Endothelial cell of hepatic sinusoid (primary cell): ENCODE data around the gene RXFP1.

Experiments used
- in situ Hi-C: cut with HindIII; loops from 2 replicates; pipeline ENCODE4 v1.10.0; 2017; ENCODE audit warnings: low sequenced_read_pairs

Gene RXFP1

DNA sequence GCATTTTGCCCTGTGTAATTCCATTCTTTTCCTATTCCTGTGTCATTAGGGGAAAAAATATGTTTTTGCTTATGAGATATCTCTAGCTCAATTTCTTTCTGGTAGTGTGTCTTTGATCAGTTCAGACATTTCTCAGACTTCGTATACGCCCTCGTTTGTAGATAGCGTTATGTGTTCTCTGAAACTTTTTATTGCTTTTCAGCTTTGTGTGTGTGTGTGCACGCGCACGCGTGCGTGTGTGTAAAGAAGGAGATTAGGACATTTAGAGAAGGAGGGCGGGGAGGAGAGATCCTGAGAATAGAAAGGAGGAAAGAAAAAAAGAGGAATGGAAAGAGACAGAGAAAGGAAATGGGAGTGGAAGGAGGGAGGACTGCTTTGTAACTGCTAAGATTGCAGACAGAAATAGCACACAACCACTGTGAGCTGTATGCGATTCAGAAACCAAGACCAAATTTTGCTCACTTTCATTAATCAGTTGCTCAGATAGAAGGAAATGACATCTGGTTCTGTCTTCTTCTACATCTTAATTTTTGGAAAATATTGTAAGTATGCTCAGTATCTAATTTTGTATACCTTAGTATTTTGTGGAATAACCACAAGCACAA is at the start of gene RXFP1:
RXFP1 (plus strand) TSS at position 399 of the 605 bp plus-strand sequence; CDS start at position 494, 95 bp downstream.
- in situ Hi-C loops, result no loop called here

DNA sequence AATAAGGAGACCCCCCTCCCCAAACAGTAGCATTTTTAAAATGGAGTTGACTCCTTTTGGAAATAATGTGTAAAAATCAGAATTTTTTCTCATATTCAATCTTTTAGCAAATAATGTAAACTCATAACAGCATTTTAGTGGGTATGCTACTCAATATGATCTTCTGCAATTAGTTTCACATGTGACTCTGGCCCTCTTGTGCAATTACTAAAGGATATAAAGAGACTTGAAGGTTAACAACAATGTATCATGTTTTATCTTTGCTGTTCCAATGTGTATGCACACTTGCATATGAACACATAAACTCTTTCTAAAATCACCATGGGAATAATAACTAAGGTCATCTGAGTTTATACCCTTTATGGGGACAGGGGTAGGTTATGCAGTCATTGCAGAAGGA is 39.9 kb upstream of the RXFP1 start:
- in situ Hi-C loops, result no loop called here

DNA sequence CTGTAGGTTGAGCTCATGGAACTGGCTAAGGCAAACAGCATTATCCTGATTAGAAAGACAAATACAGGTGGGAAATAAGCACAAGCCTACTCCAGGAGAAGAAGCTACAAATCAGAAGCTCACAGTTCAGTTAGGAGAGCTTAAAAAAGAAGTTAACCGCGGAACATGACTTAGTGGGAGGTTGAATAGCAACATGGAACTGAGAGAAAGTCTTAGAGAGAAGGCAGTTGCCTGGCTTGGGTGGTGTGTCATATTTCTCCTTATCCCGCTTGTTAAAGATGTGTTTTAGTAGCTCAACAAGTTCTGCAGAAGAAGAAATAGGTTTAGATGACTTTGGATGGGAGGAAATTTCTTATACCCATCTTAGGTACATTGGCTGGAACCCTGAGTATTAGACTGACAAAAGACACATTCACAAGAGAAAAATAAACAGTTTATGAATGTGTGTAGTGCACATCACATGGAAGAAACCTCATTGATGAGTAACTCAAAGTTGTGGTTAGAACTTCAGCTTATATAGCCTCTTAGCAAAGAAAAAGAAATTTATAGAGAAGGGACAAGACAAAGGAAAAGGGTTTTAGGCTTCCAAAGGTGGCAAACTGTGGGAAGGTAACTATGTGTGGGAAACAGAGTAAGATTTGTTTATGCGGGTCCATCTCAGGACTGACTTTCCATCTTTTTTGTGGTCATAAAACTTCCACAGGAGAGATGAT is 37.4 kb upstream of the RXFP1 start:
- in situ Hi-C loops, result no loop called here

DNA sequence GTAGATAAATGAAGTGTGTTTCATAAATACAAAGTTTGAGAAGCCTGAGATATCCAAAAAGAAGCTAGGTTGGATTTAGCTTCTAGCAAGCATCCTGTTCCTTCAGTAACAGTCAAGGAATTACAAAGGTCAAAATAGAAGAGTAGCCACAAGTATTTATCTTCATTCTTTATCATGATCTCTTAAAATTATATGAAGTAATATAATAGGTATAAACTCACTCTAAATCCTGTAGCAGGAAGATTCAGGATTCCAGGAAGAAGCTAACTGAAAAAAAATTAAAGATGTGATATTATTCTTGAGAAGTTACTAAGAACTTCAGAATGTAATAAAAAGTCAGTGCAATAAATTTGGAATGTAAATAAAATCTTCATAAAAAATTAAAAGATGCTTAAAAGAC is 31.1 kb upstream of the RXFP1 start:
- in situ Hi-C loops, result no loop called here

DNA sequence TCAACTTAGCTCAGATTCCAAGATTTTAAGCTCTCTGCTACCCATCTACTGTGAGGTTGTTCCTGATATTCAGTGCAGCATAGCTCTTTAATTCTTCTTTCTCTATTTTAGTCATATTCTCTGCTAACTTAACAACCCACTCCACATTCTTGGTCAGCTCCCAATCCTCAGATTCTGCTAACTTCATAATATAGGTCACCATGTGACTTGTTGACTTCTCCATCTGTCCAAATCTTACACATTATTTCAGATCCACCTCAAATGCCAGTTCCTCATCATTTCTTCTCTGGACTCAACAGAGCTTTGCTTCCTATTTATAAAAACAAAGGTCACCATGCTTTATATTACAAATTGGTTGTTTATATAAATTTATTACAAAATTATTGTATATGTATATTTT is 29.3 kb upstream of the RXFP1 start:
- in situ Hi-C loops, result no loop called here

DNA sequence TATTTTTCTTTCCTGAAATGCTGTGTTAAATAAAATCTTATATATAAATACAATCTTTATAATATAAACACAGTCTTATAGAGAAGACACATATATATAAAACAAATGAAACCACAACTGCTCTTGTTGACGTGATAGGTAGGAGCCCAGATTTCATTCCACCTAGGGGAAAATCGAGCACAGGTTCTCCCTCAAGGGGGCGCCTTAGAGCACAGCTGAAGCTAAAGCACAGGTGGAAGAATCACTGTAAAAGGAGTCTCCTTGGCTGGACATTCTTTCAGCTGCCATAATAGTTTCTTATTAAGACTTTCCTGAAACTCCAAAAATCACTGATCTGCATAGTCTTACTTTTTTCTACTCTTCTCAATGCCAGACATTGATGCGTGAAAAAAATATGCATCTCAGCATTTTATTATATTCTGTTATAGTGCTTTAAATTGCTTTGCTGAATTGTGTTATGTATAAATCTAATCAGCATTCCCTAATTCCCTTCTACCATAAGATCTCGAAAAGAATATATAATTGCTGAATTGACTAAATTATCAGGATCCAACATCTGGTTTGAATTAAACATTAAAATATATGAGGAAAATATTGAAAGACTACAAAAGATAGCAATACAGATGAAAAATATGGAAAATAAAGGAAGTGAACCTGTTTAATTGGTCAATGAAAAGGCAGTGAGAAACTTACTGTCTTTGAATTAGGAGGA is 25.5 kb upstream of the RXFP1 start:
- in situ Hi-C loops, result loop anchor here (5.0 kb wide), 1 partner anchor 81 kb away; no protein-coding TSS in a partner anchor

DNA sequence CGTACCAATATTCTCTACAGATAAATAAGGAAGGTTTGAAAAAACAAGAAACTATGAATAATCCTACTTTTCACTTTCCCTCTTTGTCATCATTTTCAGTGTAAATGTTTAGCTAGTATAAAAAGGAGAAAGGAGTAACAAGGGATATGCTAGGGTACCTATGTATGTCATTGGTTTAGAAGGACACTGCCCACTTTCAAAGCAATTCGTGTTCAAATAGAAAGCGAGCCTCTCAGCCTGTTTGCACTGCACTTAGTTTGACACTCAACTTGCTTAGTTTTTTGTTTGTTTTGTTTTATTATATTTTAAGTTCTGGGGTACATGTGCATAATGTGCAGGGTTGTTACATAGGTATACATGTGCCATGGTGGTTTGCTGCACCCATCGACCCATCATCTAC is 21.6 kb upstream of the RXFP1 start:
- in situ Hi-C loops, result no loop called here

DNA sequence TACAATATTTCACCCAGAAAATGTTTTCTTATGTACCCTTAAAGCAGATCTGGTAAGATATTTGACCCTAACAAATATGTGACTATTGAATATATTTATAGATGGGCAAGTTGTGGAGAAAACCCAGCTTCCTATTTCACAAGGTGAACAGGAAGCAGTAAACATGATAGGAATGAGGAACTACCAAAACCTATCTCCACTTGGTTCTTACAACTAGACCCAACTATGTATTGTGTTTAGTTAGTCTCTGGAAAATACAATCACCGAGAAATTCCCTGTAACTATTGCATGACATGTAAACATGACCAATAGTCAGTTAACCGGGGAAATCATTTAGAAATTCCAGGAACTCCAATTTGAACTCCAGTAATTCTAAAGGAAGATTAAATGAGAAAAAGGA is 8.4 kb upstream of the RXFP1 start:
- in situ Hi-C loops, result no loop called here

DNA sequence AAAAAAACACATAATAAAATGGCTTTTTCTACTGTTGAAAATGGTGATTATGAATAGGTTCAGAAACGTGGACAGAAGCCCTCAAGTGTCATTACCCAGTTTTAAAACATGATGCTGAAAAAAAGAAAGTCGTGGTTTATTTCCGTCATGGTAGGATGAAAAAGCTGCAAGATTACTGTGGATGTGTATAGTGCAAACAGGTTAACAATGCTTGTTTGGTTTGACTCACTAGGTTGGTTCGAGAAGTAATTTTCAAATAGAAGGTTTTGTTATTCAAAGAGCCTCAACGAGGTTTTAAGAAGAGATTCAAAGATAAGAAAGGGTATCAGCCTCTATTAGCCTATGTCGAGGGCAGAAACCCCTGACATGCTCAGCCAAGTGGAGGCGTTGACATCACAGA is 2.5 kb upstream of the RXFP1 start:
- in situ Hi-C loops, result no loop called here

DNA sequence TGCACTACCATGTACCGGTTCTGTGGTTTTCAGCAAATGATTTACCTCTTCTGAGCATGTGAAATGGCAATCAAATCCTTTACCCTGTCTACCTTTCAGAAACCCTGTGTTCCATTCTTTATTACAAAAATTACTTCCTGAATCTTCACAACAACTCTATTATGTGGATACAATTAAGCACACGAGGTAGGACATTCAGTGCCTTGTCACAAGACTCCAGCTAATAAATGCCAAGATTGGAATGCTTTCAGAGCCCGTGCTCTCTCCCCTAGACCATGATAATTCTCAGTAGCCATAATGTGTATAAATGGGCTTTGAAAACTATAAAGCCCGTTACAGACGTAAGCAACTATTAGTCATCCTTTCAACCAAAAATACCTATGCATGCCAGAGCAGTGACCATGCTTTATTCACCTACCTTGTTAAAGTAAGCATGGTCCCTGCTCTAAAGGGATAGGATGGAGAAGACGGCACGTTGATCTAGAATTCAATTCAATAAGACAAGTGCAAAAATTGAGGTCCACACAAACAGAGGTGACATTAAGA is 2.4 kb downstream of the RXFP1 start:
- in situ Hi-C loops, result no loop called here

DNA sequence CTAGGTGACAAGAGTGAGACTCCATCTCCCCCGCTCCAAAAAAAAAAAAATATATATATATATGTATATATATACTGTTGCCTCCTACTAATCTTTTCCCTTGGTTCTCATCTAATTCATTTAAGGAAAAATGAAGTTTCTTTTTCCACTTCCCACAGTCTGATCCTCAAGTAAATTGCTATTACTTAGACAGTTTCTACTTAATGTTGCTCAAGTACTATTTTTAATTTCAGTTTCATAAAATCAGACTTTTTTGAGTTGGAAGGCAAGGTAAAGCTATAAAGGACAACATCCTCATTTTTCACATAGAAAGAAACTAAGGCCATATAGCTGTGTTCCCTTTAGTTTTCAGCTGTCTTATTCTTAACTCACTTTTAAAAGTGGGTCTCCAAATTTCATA is 5.8 kb downstream of the RXFP1 start:
- in situ Hi-C loops, result no loop called here

DNA sequence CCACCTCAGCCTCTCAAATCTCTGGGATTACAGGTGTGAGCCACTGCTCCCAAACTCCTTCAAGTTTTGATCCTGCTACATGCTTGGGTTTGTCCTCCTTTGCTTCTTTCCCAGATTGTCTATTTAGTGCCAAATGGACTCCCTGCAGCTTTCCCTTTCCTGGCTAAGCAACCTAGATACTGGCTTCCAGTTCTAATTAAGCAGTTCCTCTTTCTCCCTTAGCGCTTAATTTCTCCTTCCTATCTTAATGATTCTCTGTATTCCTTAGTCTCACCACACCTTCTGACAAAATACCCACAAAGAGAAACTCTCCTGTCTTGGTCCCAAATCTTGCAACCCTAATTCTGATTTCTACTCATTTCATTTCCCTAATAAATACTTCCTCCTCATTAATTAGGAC is 7.8 kb downstream of the RXFP1 start:
- in situ Hi-C loops, result no loop called here

DNA sequence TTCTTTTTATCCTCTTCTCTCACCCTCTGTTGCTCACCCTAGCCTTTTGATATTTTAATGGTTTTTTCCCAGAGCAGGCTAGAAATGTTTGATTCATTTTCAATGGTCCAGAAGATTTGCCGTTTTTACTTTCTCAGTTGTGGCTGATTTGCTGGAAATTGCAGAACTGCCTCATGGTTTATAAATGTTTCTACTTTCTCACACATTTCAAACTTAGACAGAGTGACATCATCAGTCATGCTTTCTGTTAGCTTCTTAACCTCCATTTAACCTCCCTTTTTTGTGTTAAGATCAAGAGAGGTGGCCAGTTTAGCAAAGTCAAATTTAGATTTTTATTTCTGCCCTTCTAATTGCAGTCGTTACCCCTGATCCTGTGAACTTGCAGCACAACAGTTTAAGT is 8.7 kb downstream of the RXFP1 start:
- in situ Hi-C loops, result loop anchor here (5.0 kb wide), 1 partner anchor 43 kb away; no protein-coding TSS in a partner anchor

DNA sequence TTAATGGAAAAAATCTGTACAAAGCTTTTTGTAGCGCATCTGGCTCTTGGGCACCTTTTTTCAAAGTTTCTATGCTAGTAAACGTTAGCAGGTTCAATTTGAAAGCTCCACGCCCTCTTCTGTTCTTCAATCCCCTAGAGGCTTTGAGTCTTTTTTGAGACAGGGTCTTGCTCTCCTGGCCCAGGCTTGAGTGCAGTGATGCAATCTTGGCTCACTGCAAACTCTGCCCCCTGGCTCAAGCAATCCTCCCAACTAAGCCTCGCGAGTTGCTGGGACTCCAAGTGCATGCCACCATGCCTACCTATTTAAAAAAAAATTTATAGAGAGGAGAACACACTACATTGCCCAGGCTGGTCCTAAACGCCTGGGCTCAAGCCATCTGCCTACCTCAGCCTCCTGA is 9.2 kb downstream of the RXFP1 start:
- in situ Hi-C loops, result loop anchor here (5.0 kb wide), 1 partner anchor 44 kb away; no protein-coding TSS in a partner anchor

DNA sequence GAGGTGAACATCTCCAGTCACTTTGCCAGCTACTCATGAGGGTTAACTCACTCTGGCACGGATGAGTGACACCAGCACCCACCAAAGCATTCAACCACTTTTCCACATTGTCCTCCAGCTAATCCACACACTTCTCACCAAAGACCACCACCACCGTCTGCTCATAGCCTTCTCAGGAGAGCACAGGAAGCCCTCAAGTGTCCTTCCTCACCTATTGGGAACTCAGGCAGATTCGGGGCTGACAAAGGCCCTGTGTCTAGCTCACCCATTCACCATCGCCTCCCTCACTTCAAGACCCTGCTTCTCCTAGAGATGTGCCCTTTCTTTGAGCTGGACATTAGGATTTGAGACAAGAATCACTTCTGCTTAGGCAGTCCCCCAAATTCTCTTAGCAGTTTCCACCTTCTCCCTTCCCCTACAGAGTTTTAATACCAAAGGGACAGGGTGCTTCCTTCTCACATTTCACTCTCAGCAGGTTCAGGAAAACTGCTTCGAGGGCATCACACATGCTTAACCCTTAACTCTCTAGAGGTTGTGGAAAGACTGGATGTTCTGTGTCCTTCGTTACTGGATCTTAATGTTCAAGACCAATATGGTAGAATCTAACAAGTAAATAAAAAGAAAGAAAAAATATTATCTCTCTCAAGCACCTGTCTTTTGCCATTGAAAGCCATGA is 11.0 kb downstream of the RXFP1 start:
- in situ Hi-C loops, result loop anchor here (5.0 kb wide), 1 partner anchor 45 kb away; no protein-coding TSS in a partner anchor

DNA sequence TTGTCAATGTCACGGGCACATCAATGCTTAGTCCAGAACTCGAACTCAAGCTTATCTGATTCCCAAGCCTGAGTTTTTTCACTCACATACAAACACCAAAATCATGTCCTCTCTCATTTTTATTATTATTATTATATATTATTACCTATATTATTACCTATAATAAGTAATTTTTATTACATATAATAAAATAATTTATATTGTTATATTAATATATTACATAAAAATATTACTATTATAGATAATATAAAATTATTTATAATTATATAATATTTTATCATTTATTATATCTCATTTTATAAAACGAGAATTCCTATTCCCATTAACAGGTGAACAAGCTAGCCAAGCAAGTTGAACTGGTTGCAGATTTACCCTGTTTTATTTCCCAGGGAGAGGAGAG is 13.0 kb downstream of the RXFP1 start:
- in situ Hi-C loops, result loop anchor here (5.0 kb wide), 1 partner anchor 47 kb away; no protein-coding TSS in a partner anchor

DNA sequence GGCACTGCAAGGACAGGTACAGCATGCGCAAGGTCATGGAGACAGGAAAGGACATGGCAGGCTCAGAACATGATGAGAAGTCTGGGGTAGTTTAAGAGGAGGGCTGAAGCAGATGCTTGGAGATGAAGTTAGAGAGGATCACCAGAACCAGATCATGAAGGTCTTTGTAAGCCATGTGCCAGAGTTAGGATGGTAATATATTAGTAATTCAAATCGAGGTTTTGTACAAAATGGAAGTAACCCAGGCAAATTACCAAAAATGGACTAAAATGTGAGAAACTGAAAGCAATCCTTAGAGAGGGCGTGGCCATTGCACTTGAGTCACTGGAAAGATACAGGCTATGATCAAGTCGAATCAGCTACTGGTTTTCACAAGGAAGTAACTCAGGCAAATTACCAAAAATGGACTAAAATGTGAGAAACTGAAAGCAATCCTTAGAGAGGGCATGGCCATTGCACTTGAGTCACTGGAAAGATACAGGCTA is 13.5 kb downstream of the RXFP1 start:
- in situ Hi-C loops, result no loop called here

DNA sequence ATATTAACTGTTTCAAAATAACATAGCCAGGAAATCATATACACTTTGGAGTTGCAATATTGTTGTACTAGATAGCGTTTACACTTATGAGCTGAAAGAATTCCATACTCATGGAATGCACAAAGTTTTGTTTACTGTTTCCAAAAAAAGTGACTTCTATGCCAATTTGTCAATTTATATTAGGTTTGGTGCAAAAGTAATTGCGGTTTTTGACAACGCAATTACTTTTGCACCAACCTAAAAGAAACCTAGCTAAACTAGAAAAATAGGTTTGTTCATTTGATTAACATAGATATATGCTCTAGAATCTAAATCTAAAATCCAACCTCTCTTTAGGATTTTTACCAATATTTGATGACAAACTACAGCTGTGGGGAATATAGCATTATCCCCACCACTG is 15.2 kb downstream of the RXFP1 start:
- in situ Hi-C loops, result no loop called here

DNA sequence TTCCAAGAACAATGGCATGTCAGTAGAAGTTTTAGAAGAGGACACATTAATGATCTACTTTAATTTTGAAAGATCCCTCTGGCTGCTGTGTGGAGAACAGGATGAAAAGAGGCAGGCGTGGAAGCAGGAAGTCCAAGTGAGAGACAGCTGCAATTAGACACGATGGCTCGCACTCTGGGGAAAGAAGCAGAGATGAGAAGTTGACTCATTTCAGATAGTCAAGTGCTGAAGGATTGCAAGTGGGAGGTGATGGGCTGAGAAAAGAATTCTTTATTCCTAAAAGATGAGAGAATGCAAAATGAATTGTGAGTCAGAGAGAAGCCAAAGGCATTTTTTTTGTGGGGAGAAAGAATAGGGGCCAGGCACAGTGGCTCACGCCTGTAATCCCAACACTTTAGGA is 16.5 kb downstream of the RXFP1 start:
- in situ Hi-C loops, result no loop called here

DNA sequence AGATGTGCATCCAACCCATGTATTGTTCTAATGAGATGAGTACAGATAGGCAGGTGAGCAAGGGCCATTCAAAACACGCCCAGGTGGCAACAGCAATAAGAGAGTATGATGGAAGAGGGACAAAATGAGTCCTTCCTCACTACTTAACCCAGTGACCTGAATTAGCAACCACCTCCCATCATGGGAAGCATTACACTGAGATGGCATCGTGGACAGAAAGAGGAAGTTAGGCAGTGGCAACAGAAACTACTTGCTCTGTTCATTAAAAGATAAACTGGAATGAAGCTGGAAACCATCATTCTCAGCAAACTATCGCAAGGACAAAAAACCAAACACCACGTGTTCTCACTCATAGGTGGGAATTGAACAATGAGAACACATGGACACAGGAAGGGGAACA is 17.2 kb downstream of the RXFP1 start:
- in situ Hi-C loops, result no loop called here
